GM21786 (cell line): ENCODE data around the gene LAMA2.

Experiments
- ATAC-seq: cut with Tn5 transposase; IDR thresholded peaks from one replicate; pipeline ENCODE4 v1.9.1; 2021; ENCODE audit not compliant: unreplicated experiment

Gene LAMA2

GRCh38 chr6:129289442-129289841 lies 406.5 kb downstream of the LAMA2 start:
- ATAC-seq: no peak

- ATAC-seq: no peak
These were observed 409.9 kb downstream of the LAMA2 start for GRCh38 chr6:129292836-129293235.

DNA sequence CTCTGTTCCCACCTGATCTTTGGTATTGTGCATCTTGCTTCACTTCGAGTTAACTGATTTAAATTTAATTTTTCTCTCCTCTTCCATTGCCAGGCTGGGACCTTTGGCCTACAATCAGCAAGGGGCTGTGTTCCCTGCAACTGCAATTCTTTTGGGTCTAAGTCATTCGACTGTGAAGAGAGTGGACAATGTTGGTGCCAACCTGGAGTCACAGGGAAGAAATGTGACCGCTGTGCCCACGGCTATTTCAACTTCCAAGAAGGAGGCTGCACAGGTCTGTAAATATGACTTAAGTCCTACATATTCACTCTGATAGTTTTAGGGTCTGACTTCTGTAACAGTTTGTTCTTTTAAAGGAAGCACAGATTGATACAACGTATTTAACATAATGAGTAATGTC lies 414.7 kb downstream of the LAMA2 start:
- no peak for ATAC-seq

- no peak for ATAC-seq
These were observed 419.7 kb downstream of the LAMA2 start for GRCh38 chr6:129302671-129303070.

DNA sequence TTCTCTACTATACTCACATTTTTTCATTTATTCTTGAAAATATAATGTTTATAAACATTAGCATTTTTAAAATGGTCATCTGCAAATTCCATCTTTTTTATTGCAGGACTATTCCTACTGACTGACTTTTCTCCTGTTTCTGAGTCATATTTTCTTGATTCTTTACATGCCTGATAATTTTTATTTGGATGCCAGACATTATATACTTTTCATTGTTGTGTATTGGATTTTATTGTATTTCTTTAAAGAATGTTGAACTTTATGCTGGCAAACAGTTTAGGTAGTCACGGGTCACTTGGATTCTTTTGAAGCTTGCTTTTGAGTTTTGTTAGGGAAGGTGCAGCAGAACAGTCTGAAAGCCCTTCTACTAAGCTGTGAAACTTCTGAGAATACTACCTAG lies 423.9 kb downstream of the LAMA2 start:
- no peak for ATAC-seq

- no peak for ATAC-seq
These were observed 424.9 kb downstream of the LAMA2 start for GRCh38 chr6:129307845-129308244.

DNA sequence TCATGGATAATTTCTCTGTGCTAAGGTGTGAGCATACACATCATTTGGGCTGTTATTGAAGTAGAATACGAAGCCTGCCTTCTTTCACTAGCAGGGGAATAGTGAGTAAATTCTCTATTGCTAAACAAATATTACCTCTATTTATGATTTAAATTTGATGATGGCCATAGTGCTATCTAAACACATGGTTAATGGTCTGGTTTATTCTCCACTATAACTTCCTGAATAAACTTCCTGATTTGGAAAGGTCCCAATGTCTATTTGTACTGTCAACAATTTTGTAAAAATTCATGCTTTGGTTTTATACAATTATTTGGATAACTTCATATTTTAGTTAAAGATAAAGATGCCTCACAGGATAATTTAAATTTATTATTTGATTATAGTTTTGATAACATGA lies 426.2 kb downstream of the LAMA2 start:
- ATAC-seq: no peak

DNA sequence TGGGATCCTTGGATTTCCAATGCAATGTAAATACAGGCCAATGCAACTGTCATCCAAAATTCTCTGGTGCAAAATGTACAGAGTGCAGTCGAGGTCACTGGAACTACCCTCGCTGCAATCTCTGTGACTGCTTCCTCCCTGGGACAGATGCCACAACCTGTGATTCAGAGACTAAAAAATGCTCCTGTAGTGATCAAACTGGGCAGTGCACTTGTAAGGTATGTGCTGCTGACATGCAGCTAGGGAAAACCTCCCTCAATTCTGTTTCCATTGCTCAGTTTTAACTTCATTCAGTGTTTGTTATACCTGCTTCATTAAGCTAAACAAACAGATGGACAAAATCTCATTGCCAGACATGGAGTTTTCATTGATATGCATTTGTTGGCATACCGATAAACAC lies 429.9 kb downstream of the LAMA2 start:
- ATAC-seq: no peak

DNA sequence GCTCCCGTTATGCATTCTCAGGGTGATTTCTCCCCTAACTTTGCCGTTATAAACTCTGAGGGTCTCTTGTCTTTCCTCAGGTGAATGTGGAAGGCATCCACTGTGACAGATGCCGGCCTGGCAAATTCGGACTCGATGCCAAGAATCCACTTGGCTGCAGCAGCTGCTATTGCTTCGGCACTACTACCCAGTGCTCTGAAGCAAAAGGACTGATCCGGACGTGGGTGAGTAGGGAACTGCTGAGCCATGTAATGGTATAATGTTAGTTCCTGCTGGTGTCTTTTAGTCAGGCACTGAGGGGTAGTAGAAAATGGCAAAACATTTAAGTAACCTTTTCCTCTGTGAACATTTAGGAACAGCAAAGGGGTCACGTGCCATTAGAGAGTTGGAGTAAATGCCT lies 431.6 kb downstream of the LAMA2 start:
- no peak for ATAC-seq

DNA sequence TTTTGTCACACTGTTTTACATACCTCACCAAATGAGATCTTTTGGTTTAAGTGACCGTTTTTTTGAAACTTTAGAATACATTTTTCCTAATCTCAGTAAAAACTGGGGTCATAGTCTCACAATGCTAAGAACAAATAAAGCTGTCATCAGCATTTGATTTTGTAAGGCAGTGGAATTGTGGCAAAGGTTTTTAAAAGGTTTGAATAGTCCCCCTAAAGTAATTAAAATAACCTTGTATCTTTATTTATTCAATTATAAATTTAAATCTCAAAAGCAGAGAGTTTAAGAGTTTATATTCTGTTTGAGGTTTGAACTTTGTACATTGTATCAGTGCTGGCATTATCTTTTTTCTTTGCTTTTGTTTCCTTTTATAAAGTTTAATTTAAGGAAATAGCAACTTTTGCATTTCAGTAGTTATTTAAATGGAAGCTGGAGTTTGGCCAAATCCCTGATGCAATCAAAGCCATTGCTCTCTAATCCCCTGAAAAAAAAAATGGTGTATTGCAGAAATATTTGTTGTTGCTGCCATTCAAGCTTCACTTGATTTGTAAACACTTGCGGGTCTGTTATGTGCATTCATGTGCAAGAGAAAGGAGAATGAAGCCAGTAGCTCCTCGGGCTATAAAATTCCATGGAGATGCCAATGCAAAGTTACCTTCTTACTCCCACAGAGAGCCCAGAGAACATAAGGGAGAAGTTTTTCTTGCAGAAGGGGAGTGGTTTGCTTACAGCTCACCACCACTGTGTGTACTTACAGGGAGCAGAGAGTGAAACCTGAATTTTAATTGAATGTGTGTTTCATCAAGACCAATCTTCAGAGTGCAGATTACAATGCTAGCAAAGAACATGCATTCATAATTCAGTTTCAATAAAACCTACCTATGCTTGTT lies 435.2 kb downstream of the LAMA2 start:
- no peak for ATAC-seq

- no peak for ATAC-seq
These were observed 438.0 kb downstream of the LAMA2 start for GRCh38 chr6:129320892-129321291.

GRCh38 chr6:129321303-129321702 lies 438.4 kb downstream of the LAMA2 start:
- no peak for ATAC-seq

DNA sequence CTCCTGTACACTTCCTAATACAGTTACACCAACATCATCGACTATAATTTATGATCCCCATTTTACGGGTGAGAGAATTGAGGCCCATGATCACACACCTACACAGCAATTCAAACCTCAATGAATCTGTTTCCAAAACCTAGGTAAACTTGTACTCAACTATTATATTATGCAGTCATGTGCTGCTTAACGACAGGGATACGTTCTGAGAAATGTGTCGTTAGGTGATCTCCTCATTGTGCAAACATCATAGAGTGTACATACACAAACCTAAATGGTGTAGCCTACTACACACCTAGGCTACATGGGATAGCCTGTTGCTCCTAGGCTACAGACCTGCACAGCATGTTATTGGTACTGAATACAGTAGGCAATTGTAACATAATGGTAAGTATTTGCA lies 441.4 kb downstream of the LAMA2 start:
- ATAC-seq: no peak

DNA sequence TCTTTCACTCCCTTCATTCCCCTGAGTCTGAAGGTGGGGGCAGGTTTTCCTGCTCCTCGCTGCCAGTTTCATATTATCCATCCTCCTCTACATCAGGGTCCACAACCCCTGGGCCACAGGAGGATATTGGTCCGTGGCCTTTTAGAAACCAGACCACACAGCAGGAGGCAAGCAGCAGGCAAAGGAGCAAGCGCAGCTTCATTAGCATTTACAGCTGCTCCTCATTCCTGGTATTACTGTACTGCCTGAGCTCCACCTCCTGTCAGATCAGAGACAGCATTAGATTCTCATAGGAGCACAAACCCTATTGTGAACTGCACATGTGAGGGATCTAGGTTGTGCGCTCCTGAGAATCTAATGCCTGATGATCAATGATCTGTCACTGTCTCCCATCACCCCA lies 446.7 kb downstream of the LAMA2 start:
- no peak for ATAC-seq

DNA sequence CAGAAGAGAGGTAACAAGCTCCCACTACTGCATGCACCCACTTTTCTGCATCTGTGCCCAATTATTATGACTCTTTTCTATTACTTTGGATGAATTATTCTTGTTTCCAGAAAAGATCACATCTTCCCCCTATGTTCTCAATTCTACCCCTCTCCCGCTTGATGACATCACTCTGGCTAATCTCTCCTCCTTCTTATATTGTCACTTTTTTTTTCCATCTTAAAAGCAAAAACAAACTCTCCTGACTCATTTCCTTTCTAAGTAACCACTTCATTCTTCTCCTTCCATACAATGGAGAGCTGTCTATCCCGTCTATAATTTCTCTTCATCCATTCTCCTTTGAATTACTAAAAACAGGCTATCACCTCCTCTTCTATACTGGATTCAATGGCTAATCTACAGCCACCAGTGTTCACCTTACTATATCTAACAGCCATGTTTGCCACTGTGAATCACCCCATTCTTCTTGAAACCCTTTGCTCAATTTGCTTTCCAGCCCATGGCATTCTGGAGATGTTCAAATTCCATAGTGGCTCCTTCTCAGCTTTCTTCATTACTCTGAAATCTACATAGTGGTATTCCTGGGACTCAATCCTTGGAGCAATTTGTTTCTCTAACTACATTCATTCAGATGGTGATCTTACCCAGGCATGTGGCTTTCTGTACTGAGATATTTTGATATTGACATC lies 448.7 kb downstream of the LAMA2 start:
- no peak for ATAC-seq

- no peak for ATAC-seq
These were observed 452.9 kb downstream of the LAMA2 start for GRCh38 chr6:129335792-129336191.

- no peak for ATAC-seq
These were observed 455.7 kb downstream of the LAMA2 start for GRCh38 chr6:129338683-129339082.

GRCh38 chr6:129340983-129341382 lies 458.0 kb downstream of the LAMA2 start:
- ATAC-seq: no peak

GRCh38 chr6:129342243-129342642 lies 459.3 kb downstream of the LAMA2 start:
- no peak for ATAC-seq

- ATAC-seq: no peak
These were observed 459.9 kb downstream of the LAMA2 start for GRCh38 chr6:129342796-129343195.

DNA sequence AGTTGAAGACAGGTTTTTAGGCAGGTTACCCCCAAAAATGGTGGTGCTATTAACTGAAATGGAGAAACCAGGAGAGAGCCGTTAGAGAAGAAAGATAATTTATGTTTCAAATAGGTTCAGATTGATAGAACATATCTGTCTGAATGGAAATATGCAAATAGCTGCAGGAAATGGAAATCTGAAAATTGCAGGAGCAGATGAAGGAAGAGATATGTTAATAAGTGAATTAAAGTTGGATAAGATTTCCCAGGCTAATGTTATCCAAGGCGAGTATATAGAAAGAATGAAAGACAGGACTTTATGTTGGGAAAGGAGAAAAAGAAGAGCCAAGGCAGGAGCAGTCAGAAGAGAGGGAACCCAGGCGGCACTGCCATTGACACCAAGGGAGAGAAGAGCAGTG lies 461.4 kb downstream of the LAMA2 start:
- ATAC-seq: no peak

DNA sequence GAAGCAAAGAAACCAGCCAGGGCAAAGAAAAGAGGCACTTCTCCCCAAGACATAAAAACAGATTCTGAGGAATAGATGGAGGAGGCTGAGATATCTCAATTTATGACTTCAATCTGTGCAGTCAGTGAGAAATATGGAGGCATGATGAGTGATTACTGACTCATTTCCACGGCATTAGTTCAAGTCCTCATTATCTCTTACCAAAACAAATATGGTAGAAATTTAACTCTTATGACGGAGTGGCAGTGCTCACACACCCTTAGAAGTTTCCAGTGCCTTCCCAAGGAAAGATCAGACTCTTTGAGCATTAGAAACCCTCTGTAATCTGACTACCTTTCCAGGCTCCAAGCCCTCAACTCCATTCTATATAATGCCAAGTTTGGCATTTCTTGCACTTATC lies 463.0 kb downstream of the LAMA2 start:
- ATAC-seq: no peak
